Prostate gland (tissue), 2 donors: ENCODE results near the gene ASB13.

Experiments
- CTCF ChIP-seq, 4 experiments: fragments of 200-600 bp in 2 of 4; fragments of 450-650 bp in 2 of 4; sonication (generic) in 2 of 4; IDR thresholded peaks; 1 replicate in 3 of 4; 2 replicates in 1 of 4; pipeline ENCODE4 v1.5.1; 2016 to 2019; ENCODE audit warnings: antibody characterized with exemption in 4 of 4, mild to moderate bottlenecking in 2 of 4, moderate library complexity in 2 of 4
- POLR2A ChIP-seq: fragments of 450-650 bp; IDR thresholded peaks from one replicate; pipeline ENCODE4 v1.6.1; 2016; ENCODE audit warnings: antibody characterized with exemption, mild to moderate bottlenecking

- TF ChIP-seq CTCF (IDR thresholded peaks at IDR 0.05) (peak in 1 of 4 experiments; percentile 3), POLR2A (no peak)
These were observed 905 bp downstream of the ASB13 start for GRCh38 chr10:5665373-5666007.
